OCI-M2 (cell line): ENCODE results near the gene PRSS22.

Source experiments
- DNase-seq: peaks from one replicate; lab custom pipeline; 2025; ENCODE audit not compliant: unreplicated experiment; lab: John Stamatoyannopoulos, UW

PRSS22 gene

GRCh38 chr16:2881783-2882649 is 24.0 kb upstream of the PRSS22 start:
- DNase-seq = no peak

GRCh38 chr16:2879854-2880508 is 22.0 kb upstream of the PRSS22 start:
- no peak for DNase-seq

- no peak for DNase-seq
These were observed 17.0 kb upstream of the PRSS22 start for GRCh38 chr16:2874912-2875362.

- no peak for DNase-seq
These were observed 16.3 kb upstream of the PRSS22 start for GRCh38 chr16:2874032-2874911.

- no peak for DNase-seq
These were observed 14.0 kb upstream of the PRSS22 start for GRCh38 chr16:2871926-2872325.

- peak; percentile 61 for DNase-seq
These were observed 10.2 kb upstream of the PRSS22 start for GRCh38 chr16:2867987-2868789.

GRCh38 chr16:2867661-2867986 is 9.7 kb upstream of the PRSS22 start:
- no peak for DNase-seq

- DNase-seq = no peak
These were observed 8.5 kb upstream of the PRSS22 start for GRCh38 chr16:2866431-2866830.

- no peak for DNase-seq
These were observed 7.7 kb upstream of the PRSS22 start for GRCh38 chr16:2865651-2866050.

GRCh38 chr16:2860826-2861567 is 3.0 kb upstream of the PRSS22 start:
- no peak for DNase-seq

- no peak for DNase-seq
These were observed 1.8 kb upstream of the PRSS22 start for GRCh38 chr16:2859686-2860265.

GRCh38 chr16:2858245-2859025 is 465 bp upstream of the PRSS22 start:
- no peak for DNase-seq

GRCh38 chr16:2856686-2857450 is 1.1 kb downstream of the PRSS22 start:
- no peak for DNase-seq

GRCh38 chr16:2856061-2856670 is 1.8 kb downstream of the PRSS22 start:
- DNase-seq = no peak

- no peak for DNase-seq
These were observed 2.4 kb downstream of the PRSS22 start for GRCh38 chr16:2855536-2855935.

- DNase-seq = no peak
These were observed 3.2 kb downstream of the PRSS22 start for GRCh38 chr16:2854700-2855309.

- no peak for DNase-seq
These were observed 4.4 kb downstream of the PRSS22 start for GRCh38 chr16:2853531-2854073.
